ENCODE results near the gene BHLHE23.

- TF ChIP-seq CTCF (IDR thresholded peaks at IDR 0.05), result no peak
- no peak for TF ChIP-seq POLR2A (IDR thresholded peaks at IDR 0.05)
These were observed 43.7 kb downstream of the BHLHE23 start for GRCh38 chr20:62962891-62963613.
